Fibroblast of skin of scalp (primary cell): ENCODE results near the gene GAS1.

ENCODE experiments used
- DNase-seq: peaks from one replicate; pipeline ENCODE4 v3.0.0-alpha.2; 2013

The GAS1 gene

GRCh38 chr9:86962692-86963091 lies 15.4 kb upstream of the GAS1 start:
- no peak for DNase-seq

- DNase-seq: no peak
Measured at GRCh38 chr9:86960938-86961337, 13.6 kb upstream of the GAS1 start.

- no peak for DNase-seq
Measured at GRCh38 chr9:86958203-86958602, 10.9 kb upstream of the GAS1 start.

- no peak for DNase-seq
Measured at GRCh38 chr9:86955561-86955960, 8.3 kb upstream of the GAS1 start.

GRCh38 chr9:86955042-86955441 lies 7.7 kb upstream of the GAS1 start:
- no peak for DNase-seq

- DNase-seq: no peak
Measured at GRCh38 chr9:86953181-86953580, 5.9 kb upstream of the GAS1 start.

- peak; percentile 87 for DNase-seq
Measured at GRCh38 chr9:86948074-86948929, 996 bp upstream of the GAS1 start.

- DNase-seq: peak; percentile 79
Measured at GRCh38 chr9:86946201-86947145, 833 bp downstream of the GAS1 start.

GRCh38 chr9:86945728-86946200 lies 1.5 kb downstream of the GAS1 start:
- peak; percentile 56 for DNase-seq

- peak; percentile 38 for DNase-seq
Measured at GRCh38 chr9:86944796-86945727, 2.2 kb downstream of the GAS1 start.

- DNase-seq: peak; percentile 29
Measured at GRCh38 chr9:86943201-86944113, 3.8 kb downstream of the GAS1 start.

- peak; percentile 24 for DNase-seq
Measured at GRCh38 chr9:86942281-86943200, 4.8 kb downstream of the GAS1 start.

GRCh38 chr9:86941197-86941596 lies 6.1 kb downstream of the GAS1 start:
- DNase-seq: no peak

- no peak for DNase-seq
Measured at GRCh38 chr9:86940774-86941173, 6.5 kb downstream of the GAS1 start.

GRCh38 chr9:86939891-86940290 lies 7.4 kb downstream of the GAS1 start:
- no peak for DNase-seq

- DNase-seq: no peak
Measured at GRCh38 chr9:86939321-86939720, 8.0 kb downstream of the GAS1 start.

- DNase-seq: no peak
Measured at GRCh38 chr9:86938780-86939179, 8.5 kb downstream of the GAS1 start.

- DNase-seq: peak; percentile 57
Measured at GRCh38 chr9:86926145-86926544, 21.2 kb downstream of the GAS1 start.

- peak; percentile 94 for DNase-seq
Measured at GRCh38 chr9:86925686-86926085, 21.6 kb downstream of the GAS1 start.

GRCh38 chr9:86924206-86924605 lies 23.1 kb downstream of the GAS1 start:
- DNase-seq: peak; percentile 64
